C4-2B (cell line): ENCODE results near the gene ZFP36L1.

Source experiments
- CTCF ChIP-seq: fragments of 450-650 bp; conservative IDR thresholded peaks from 2 replicates; pipeline ENCODE4 v1.5.1; 2017; ENCODE audit warnings: mild to moderate bottlenecking
- ZFX ChIP-seq: fragments of 450-650 bp; IDR thresholded peaks from 2 replicates; pipeline ENCODE4 v1.6.1; 2017

GRCh38 chr14:68816943-68817430 is 24.1 kb upstream of the ZFP36L1 start:
- TF ChIP-seq CTCF: peak; percentile 79
- TF ChIP-seq ZFX: no peak
